Heart right ventricle (tissue), 16 donors: ENCODE results near the gene DSP. TPM values are rescaled to one million over a fixed set of nuclear protein-coding genes. Genes with fewer than 3 reads are reported as not detected.
A peak's percentile ranks its signal among the peaks of the same experiment; 100 is the strongest.

Experiments used
- ATAC-seq, 8 donors: fragments of 200-7000 bp; cut with Tn5 transposase; one replicate each; pipeline ENCODE4 v1.9.1; 2020; ENCODE audit warnings: mild to moderate bottlenecking in 8 of 8, moderate library complexity in 8 of 8, moderate number of reproducible peaks in 1 of 8
- DNase-seq, 2 donors: peaks; one replicate each; pipeline ENCODE4 v3.0.0-alpha.2; 2020
- H3K27ac ChIP-seq, 10 donors: fragments of 200-600 bp; sonication (generic) in 2 of 10; one replicate each; pipeline versions ENCODE4 v1.5.0 to v1.8.0; 2020 to 2022; ENCODE audit warnings: mild to moderate bottlenecking in 3 of 10
- H3K27me3 ChIP-seq, 7 donors: fragments of 200-600 bp; one replicate each; pipeline ENCODE4 v1.8.0; 2021 to 2022; ENCODE audit warnings: mild to moderate bottlenecking in 2 of 7
- H3K36me3 ChIP-seq, 9 donors: fragments of 200-600 bp; sonication (generic) in 1 of 9; one replicate each; pipeline versions ENCODE4 v1.5.0 to v1.8.0; 2020 to 2022; ENCODE audit warnings: mild to moderate bottlenecking in 2 of 9
- H3K4me1 ChIP-seq, 9 donors: fragments of 200-600 bp; sonication (generic) in 1 of 9; one replicate each; pipeline versions ENCODE4 v1.5.0 to v1.8.0; 2020 to 2022; ENCODE audit warnings: mild to moderate bottlenecking in 4 of 9
- H3K4me3 ChIP-seq, 10 donors: fragments of 200-600 bp; sonication (generic) in 2 of 10; one replicate each; pipeline versions ENCODE4 v1.5.0 to v1.8.0; 2020 to 2022; ENCODE audit warnings: mild to moderate bottlenecking in 7 of 10, moderate library complexity in 2 of 10
- H3K9me3 ChIP-seq, 11 donors: fragments of 200-600 bp in 10 of 11; sonication (generic) in 2 of 11; one replicate each; pipeline versions ENCODE4 v1.5.0 to v1.8.0; 2013 to 2022; ENCODE audit warnings: mild to moderate bottlenecking in 2 of 11, control low read depth in 1 of 11, moderate library complexity in 1 of 11
- CTCF ChIP-seq, 9 donors: fragments of 200-600 bp; sonication (generic) in 2 of 9; IDR thresholded peaks; one replicate each; pipeline versions ENCODE4 v1.5.0 to v1.8.0; 2021 to 2022; ENCODE audit warnings: antibody characterized with exemption in 9 of 9, mild to moderate bottlenecking in 5 of 9, moderate library complexity in 1 of 9
- WGBS, 2 donors: extraction: QIAGEN DNeasy Blood & Tissue Kit; methylation state at CpG; one replicate each; pipeline ENCODE4 v1.1.7; 2013; ENCODE audit warnings: inconsistent platforms in 1 of 2; 5-methylcytosine and 5-hydroxymethylcytosine counted together
- intact Hi-C, 10 donors: fragments of 100-400 bp; cut with DNase I; formaldehyde crosslinking; loops; one replicate each; pipeline versions ENCODE4 v1.11.1 to v1.14.2; 2022
- polyA plus RNA-seq, 2 donors: library from polyadenylated mRNA; stranded (reverse); fragments of 200-250 nt; gene quantifications; one replicate each; pipeline ENCODE4 v1.2.3, GENCODE V29; 2013
- total RNA-seq, 10 donors: library from RNA; stranded (reverse); fragmentation: NEBNext Ultra II Directional in 3 of 10; extraction: Animal tissue kit (Norgen Biotek cat#: 25700) in 3 of 10; gene quantifications; one replicate each; pipeline versions ENCODE4 v1.2.1 to v1.2.4, GENCODE V29; 2021 to 2023
- donor health status: Arrhythmogenic right ventricular cardiomyopathy.
- donor health status: ischemic (EF 13 %, LVEDD 7.1; RV severe dilation, severe dysfunction).
- donor health status: healthy with polysubstance abuse.
- donor health status: DM: no; HTN: yes; CAD: no.
- donor health status: DM: no; HTN: no; CAD: no.
- donor health status: ischemic (EF 25% LVEDD 6.9; RV normal size, moderate dysfunction).
- donor health status: ischemic (EF 25% LVEDD 5.7; RV mildly dilated, moderate dysfunction).
- donor health status: healthy.
- donor health status: DM: yes; HTN: yes; CAD: no.
- donor health status: Ischemic cardiomyopathy.
- donor health status: ischemic (EF 35%, LVEDD 5.7; RV mildly dilated, moderate dysfunction).
- donor health status: nonischemic (EF 11% LVEDD 7.7; RV severe dilation, severe dysfunction).
- donor health status: DM: yes; HTN: yes; CAD: no.
- donor health status: PGD.
- donor health status: ischemic (EF 29% LVEDD 5.4; RV normal size, mild dysfunction).
- donor health status: nonischemic (EF 23%, LVEDD 6.1; RV moderate dilation, normal function).

Gene DSP
- total and polyA plus RNA-seq, 12 donors: 56.5 to 471 (median 355) TPM

- Histone ChIP-seq H3K4me1 (peaks cover 0 to 43% (median 10%) of the 10 kb centered on the region in 9 donors), H3K27ac (peak overlapping the region in 1 of 10 donors; percentile 19), H3K27me3 (peaks cover 0 to 50% (median 17%) of the 10 kb centered on the region in 7 donors), H3K4me3 (no peak overlapping the region), H3K36me3 (peaks cover 0 to 17% (median 0%) of the 10 kb centered on the region in 9 donors), H3K9me3 (no peaks in the 10 kb centered on the region)
- ATAC-seq (peak in 5 of 8 donors; percentile 56 to 65 (median 62)), DNase-seq (no peak)
- intact Hi-C loops: no loop called here
- WGBS, 2 donors: 51 to 52% methylated on average over 6 of the region's 6 CpGs
- TF ChIP-seq CTCF (IDR thresholded peaks at IDR 0.05): no peak
Measured at GRCh38 chr6:7554533-7555275, 13.2 kb downstream of the DSP start.

- no peak for TF ChIP-seq CTCF (IDR thresholded peaks at IDR 0.05)
- 64 to 74% methylated on average over 11 of the region's 11 CpGs for WGBS, 2 donors
- ATAC-seq: peak in 5 of 8 donors; percentile 35 to 73 (median 50)
Measured at GRCh38 chr6:7555671-7556070, 14.2 kb downstream of the DSP start.

GRCh38 chr6:7556394-7557106 is 15.1 kb downstream of the DSP start:
- peaks cover 0 to 46% (median 10%) of the 10 kb centered on the region in 9 donors for H3K4me1 ChIP-seq
- TF ChIP-seq CTCF (IDR thresholded peaks at IDR 0.05): no peak
- peaks cover 0 to 38% (median 8%) of the 10 kb centered on the region in 7 donors for H3K27me3 ChIP-seq
- H3K9me3 ChIP-seq: no peaks in the 10 kb centered on the region
- DNase-seq (no peak), ATAC-seq (no peak)
- H3K27ac ChIP-seq: peak overlapping the region in 5 of 10 donors; percentile 12 to 49 (median 37)
- no peak overlapping the region for H3K4me3 ChIP-seq
- WGBS, 2 donors: 70 to 76% methylated on average over 12 of the region's 12 CpGs
- intact Hi-C loops: no loop called here
- peaks cover 0 to 17% (median 0%) of the 10 kb centered on the region in 9 donors for H3K36me3 ChIP-seq

More at GRCh38 chr6:7555671-7556070, 14.2 kb downstream of the DSP start:
- Histone ChIP-seq H3K27ac (peak overlapping the region in 2 of 10 donors; percentile 29 to 37), H3K9me3 (no peaks in the 10 kb centered on the region), H3K27me3 (peaks cover 0 to 40% (median 12%) of the 10 kb centered on the region in 7 donors), H3K4me3 (no peak overlapping the region), H3K4me1 (peaks cover 0 to 43% (median 10%) of the 10 kb centered on the region in 9 donors), H3K36me3 (peaks cover 0 to 17% (median 0%) of the 10 kb centered on the region in 9 donors)
- intact Hi-C loops: no loop called here
- DNase-seq: no peak

- 88 to 92% methylated on average over 2 of the region's 2 CpGs for WGBS, 2 donors
- DNase-seq: no peak
- Histone ChIP-seq H3K4me3 (no peak overlapping the region), H3K36me3 (peaks cover 0 to 20% (median 0%) of the 10 kb centered on the region in 9 donors), H3K4me1 (peaks cover 0 to 45% (median 10%) of the 10 kb centered on the region in 9 donors), H3K9me3 (no peaks in the 10 kb centered on the region), H3K27me3 (peaks cover 0 to 29% (median 4%) of the 10 kb centered on the region in 7 donors), H3K27ac (peak overlapping the region in 1 of 10 donors; percentile 21)
- intact Hi-C loops: no loop called here
- ATAC-seq: no peak
- TF ChIP-seq CTCF (IDR thresholded peaks at IDR 0.05): no peak
Measured at GRCh38 chr6:7557652-7558051, 16.2 kb downstream of the DSP start.
